Spleen (tissue), 7 donors: ENCODE measurements around the gene PXDN.

ENCODE experiments used
- CTCF ChIP-seq, 11 experiments: fragments of 200-600 bp in 7 of 11; fragments of 450-650 bp in 4 of 11; sonication (generic) in 4 of 11; IDR thresholded peaks in 8 of 11; conservative IDR thresholded peaks in 3 of 11; 1 replicate in 7 of 11; 2 replicates in 4 of 11; pipeline versions ENCODE4 v1.4.0 to v1.8.0; 2016 to 2021; ENCODE audit warnings: antibody characterized with exemption in 11 of 11, inconsistent platforms in 4 of 11, mild to moderate bottlenecking in 1 of 11
- POLR2A ChIP-seq, 3 donors: fragments of 450-650 bp; IDR thresholded peaks; one replicate each; pipeline ENCODE4 v1.5.1; 2017; ENCODE audit warnings: antibody characterized with exemption in 3 of 3, mild to moderate bottlenecking in 1 of 3
- POLR2AphosphoS5 ChIP-seq, 3 donors: sonication (generic); formaldehyde crosslinking; IDR thresholded peaks; one replicate each; pipeline ENCODE4 v1.5.1; 2017; ENCODE audit warnings: antibody characterized with exemption in 3 of 3
- donor health status: DM: no; HTN: no; CAD: no; lungs with moderate emphysema.
- donor health status: DM: no; HTN: no; CAD: no.
- donor health status: DM: no; HTN: no; CAD: no.

- TF ChIP-seq CTCF (IDR thresholded peaks at IDR 0.05 in 8 of 11, conservative IDR thresholded peaks at IDR 0.05 in 3 of 11) (no peak), POLR2A (IDR thresholded peaks at IDR 0.05) (no peak), POLR2AphosphoS5 (IDR thresholded peaks at IDR 0.05) (no peak)
These were observed 136.9 kb downstream of the PXDN start for GRCh38 chr2:1607236-1607920.
